GM21515 (cell line): Measurements from ENCODE around the gene LRCOL1.

Experiments
- ATAC-seq: cut with Tn5 transposase; IDR thresholded peaks from one replicate; pipeline ENCODE4 v1.9.1; 2021; ENCODE audit not compliant: unreplicated experiment

LRCOL1 gene

GRCh38 chr12:132637811-132638210 lies 27.4 kb upstream of the LRCOL1 start:
- no peak for ATAC-seq

GRCh38 chr12:132635076-132635955 lies 24.9 kb upstream of the LRCOL1 start:
- ATAC-seq: no peak

- no peak for ATAC-seq
Observed at GRCh38 chr12:132634411-132634990, 24.1 kb upstream of the LRCOL1 start.

GRCh38 chr12:132633901-132634300 lies 23.5 kb upstream of the LRCOL1 start:
- no peak for ATAC-seq

GRCh38 chr12:132633398-132633797 lies 23.0 kb upstream of the LRCOL1 start:
- no peak for ATAC-seq

GRCh38 chr12:132632521-132633228 lies 22.3 kb upstream of the LRCOL1 start:
- ATAC-seq: no peak

GRCh38 chr12:132631666-132632065 lies 21.3 kb upstream of the LRCOL1 start:
- ATAC-seq: no peak

GRCh38 chr12:132630672-132631071 lies 20.3 kb upstream of the LRCOL1 start:
- no peak for ATAC-seq

- no peak for ATAC-seq
Observed at GRCh38 chr12:132629330-132629729, 18.9 kb upstream of the LRCOL1 start.

GRCh38 chr12:132625731-132626430 lies 15.5 kb upstream of the LRCOL1 start:
- ATAC-seq: no peak

- ATAC-seq: no peak
Observed at GRCh38 chr12:132624910-132625630, 14.7 kb upstream of the LRCOL1 start.

GRCh38 chr12:132624186-132624855 lies 13.9 kb upstream of the LRCOL1 start:
- ATAC-seq: no peak

GRCh38 chr12:132623072-132623869 lies 12.9 kb upstream of the LRCOL1 start:
- no peak for ATAC-seq

- no peak for ATAC-seq
Observed at GRCh38 chr12:132622437-132623071, 12.2 kb upstream of the LRCOL1 start.

- ATAC-seq: no peak
Observed at GRCh38 chr12:132621657-132622435, 11.5 kb upstream of the LRCOL1 start.

GRCh38 chr12:132620899-132621656 lies 10.7 kb upstream of the LRCOL1 start:
- no peak for ATAC-seq
